Peyer's patch (tissue), 4 donors: ENCODE data around the gene COL6A1. TPM values are rescaled to one million over a fixed set of nuclear protein-coding genes. Genes with fewer than 3 reads are reported as not detected.
A peak's percentile ranks its signal among the peaks of the same experiment; 100 is the strongest.

ENCODE experiments used
- DNase-seq, 3 donors: peaks; one replicate each; pipeline ENCODE4 v3.0.0-alpha.2; 2017 to 2019
- H3K27ac ChIP-seq, 4 donors: fragments of 200-600 bp; sonication (generic); one replicate each; pipeline ENCODE4 v1.5.1; 2016 to 2019
- H3K27me3 ChIP-seq, 2 donors: fragments of 200-600 bp; sonication (generic); one replicate each; pipeline ENCODE4 v1.5.1; 2019
- H3K36me3 ChIP-seq, 3 donors: fragments of 200-600 bp; sonication (generic); one replicate each; pipeline ENCODE4 v1.5.1; 2016 to 2019
- H3K4me1 ChIP-seq, 4 donors: fragments of 200-600 bp; sonication (generic); one replicate each; pipeline ENCODE4 v1.5.1; 2016 to 2019
- H3K4me3 ChIP-seq, 4 donors: fragments of 200-600 bp; sonication (generic); 1 replicate in 3 of 4; 2 replicates in 1 of 4; pipeline ENCODE4 v1.5.1; 2016 to 2019; ENCODE audit warnings: mild to moderate bottlenecking in 1 of 4
- H3K9me3 ChIP-seq, 4 donors: fragments of 200-600 bp; sonication (generic); one replicate each; pipeline ENCODE4 v1.5.1; 2016 to 2019; ENCODE audit warnings: mild to moderate bottlenecking in 1 of 4
- POLR2A ChIP-seq, 2 donors: fragments of 450-650 bp; IDR thresholded peaks; one replicate each; pipeline ENCODE4 v1.5.1; 2017; ENCODE audit warnings: antibody characterized with exemption in 2 of 2, mild to moderate bottlenecking in 2 of 2, moderate library complexity in 2 of 2
- total RNA-seq, 4 donors: library from RNA; depleted of rRNA; stranded (reverse); fragments of >200 nt; gene quantifications; one replicate each; pipeline ENCODE4 v1.1.0, GENCODE V29; 2016
- TF ChIP-seq, protein P1 (sequence below), 6 experiments: fragments of 450-650 bp in 4 of 6; fragments of 200-600 bp in 2 of 6; sonication (generic) in 1 of 6; IDR thresholded peaks; one replicate each; pipeline ENCODE4 v1.5.1; 2017 to 2019; ENCODE audit warnings: antibody characterized with exemption in 6 of 6, mild to moderate bottlenecking in 3 of 6, moderate library complexity in 1 of 6

Gene COL6A1
- total RNA-seq, 4 donors from 2014 or later, result 37.7 to 458 (median 161) TPM

- H3K9me3 ChIP-seq, result no peaks in the 10 kb centered on the region
- no peaks in the 10 kb centered on the region for H3K4me1 ChIP-seq
- peaks cover 0 to 8% (median 0%) of the 10 kb centered on the region in 3 donors for H3K36me3 ChIP-seq
- no peak overlapping the region for H3K4me3 ChIP-seq
- no peak for TF ChIP-seq POLR2A (IDR thresholded peaks at IDR 0.05)
- TF ChIP-seq, protein P1, sequence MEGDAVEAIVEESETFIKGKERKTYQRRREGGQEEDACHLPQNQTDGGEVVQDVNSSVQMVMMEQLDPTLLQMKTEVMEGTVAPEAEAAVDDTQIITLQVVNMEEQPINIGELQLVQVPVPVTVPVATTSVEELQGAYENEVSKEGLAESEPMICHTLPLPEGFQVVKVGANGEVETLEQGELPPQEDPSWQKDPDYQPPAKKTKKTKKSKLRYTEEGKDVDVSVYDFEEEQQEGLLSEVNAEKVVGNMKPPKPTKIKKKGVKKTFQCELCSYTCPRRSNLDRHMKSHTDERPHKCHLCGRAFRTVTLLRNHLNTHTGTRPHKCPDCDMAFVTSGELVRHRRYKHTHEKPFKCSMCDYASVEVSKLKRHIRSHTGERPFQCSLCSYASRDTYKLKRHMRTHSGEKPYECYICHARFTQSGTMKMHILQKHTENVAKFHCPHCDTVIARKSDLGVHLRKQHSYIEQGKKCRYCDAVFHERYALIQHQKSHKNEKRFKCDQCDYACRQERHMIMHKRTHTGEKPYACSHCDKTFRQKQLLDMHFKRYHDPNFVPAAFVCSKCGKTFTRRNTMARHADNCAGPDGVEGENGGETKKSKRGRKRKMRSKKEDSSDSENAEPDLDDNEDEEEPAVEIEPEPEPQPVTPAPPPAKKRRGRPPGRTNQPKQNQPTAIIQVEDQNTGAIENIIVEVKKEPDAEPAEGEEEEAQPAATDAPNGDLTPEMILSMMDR (IDR thresholded peaks at IDR 0.05), result no peak
- DNase-seq, result no peak
- no peaks in the 10 kb centered on the region for H3K27me3 ChIP-seq
- H3K27ac ChIP-seq, result no peak overlapping the region
Measured at GRCh38 chr21:46006547-46007491, 25.2 kb downstream of the COL6A1 start.

- no peaks in the 10 kb centered on the region for H3K9me3 ChIP-seq
Measured at GRCh38 chr21:46007492-46007868, 25.9 kb downstream of the COL6A1 start.

GRCh38 chr21:46008893-46009621 is 27.5 kb downstream of the COL6A1 start:
- no peaks in the 10 kb centered on the region for H3K9me3 ChIP-seq
- H3K36me3 ChIP-seq, result no peaks in the 10 kb centered on the region
- no peaks in the 10 kb centered on the region for H3K27me3 ChIP-seq
- H3K4me3 ChIP-seq, result no peak overlapping the region
- DNase-seq, result peak in 2 of 3 donors; percentile 39 to 45
- TF ChIP-seq, protein P1 (IDR thresholded peaks at IDR 0.05), result no peak
- TF ChIP-seq POLR2A (IDR thresholded peaks at IDR 0.05), result no peak
- H3K27ac ChIP-seq, result no peak overlapping the region
- no peaks in the 10 kb centered on the region for H3K4me1 ChIP-seq

More at GRCh38 chr21:46007492-46007868, 25.9 kb downstream of the COL6A1 start:
- Histone ChIP-seq H3K27ac (no peak overlapping the region), H3K36me3 (peaks cover 0 to 6% (median 0%) of the 10 kb centered on the region in 3 donors), H3K4me1 (no peaks in the 10 kb centered on the region), H3K27me3 (no peaks in the 10 kb centered on the region), H3K4me3 (no peak overlapping the region)
- TF ChIP-seq POLR2A (IDR thresholded peaks at IDR 0.05), result no peak
- TF ChIP-seq, protein P1 (IDR thresholded peaks at IDR 0.05), result no peak
- DNase-seq, result no peak

GRCh38 chr21:46009951-46010705 is 28.6 kb downstream of the COL6A1 start:
- H3K4me3 ChIP-seq, result no peak overlapping the region
- H3K36me3 ChIP-seq, result no peaks in the 10 kb centered on the region
- peak in 1 of 3 donors; percentile 24 for DNase-seq

More at GRCh38 chr21:46009951-46010705, 28.6 kb downstream of the COL6A1 start:
- no peaks in the 10 kb centered on the region for H3K9me3 ChIP-seq
- H3K4me1 ChIP-seq, result no peaks in the 10 kb centered on the region
- no peaks in the 10 kb centered on the region for H3K27me3 ChIP-seq
- no peak overlapping the region for H3K27ac ChIP-seq
- no peak for TF ChIP-seq POLR2A (IDR thresholded peaks at IDR 0.05)
- TF ChIP-seq, protein P1 (IDR thresholded peaks at IDR 0.05), result no peak
